GM21576 (cell line): ENCODE results near the gene RFC1.
"Not testable (repeated sequence)": the region's sequence is repeated elsewhere in the genome, so short reads cannot be mapped to it uniquely, and the experiment has no call there.

Source experiments
- ATAC-seq: cut with Tn5 transposase; IDR thresholded peaks from one replicate; pipeline ENCODE4 v1.9.1; 2021; ENCODE audit warnings: mild to moderate bottlenecking, moderate library complexity; ENCODE audit not compliant: unreplicated experiment

Gene RFC1

GRCh38 chr4:39353478-39354253 lies 12.5 kb downstream of the RFC1 start:
- peak; percentile 82 for ATAC-seq

GRCh38 chr4:39353149-39353477 lies 13.0 kb downstream of the RFC1 start:
- ATAC-seq = not testable (repeated sequence)

DNA sequence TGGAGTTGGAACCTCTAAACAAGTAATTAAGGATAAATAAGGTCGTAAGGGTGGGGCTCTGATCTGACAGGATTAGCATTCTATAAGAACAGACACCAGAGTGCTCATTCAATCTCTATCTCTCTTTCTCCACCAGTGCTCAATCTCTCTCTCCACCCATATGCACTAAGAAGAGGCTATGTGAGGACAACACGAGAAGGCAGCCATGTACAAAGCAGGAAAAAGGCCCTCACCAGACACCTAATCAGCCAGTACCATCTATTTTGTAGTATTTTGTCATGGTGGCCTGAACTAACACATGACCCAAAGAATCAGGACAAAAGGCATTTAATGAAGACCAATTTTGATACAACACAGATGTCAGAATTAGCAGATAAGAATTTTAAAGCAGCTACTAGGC lies 16.8 kb downstream of the RFC1 start:
- no peak for ATAC-seq

DNA sequence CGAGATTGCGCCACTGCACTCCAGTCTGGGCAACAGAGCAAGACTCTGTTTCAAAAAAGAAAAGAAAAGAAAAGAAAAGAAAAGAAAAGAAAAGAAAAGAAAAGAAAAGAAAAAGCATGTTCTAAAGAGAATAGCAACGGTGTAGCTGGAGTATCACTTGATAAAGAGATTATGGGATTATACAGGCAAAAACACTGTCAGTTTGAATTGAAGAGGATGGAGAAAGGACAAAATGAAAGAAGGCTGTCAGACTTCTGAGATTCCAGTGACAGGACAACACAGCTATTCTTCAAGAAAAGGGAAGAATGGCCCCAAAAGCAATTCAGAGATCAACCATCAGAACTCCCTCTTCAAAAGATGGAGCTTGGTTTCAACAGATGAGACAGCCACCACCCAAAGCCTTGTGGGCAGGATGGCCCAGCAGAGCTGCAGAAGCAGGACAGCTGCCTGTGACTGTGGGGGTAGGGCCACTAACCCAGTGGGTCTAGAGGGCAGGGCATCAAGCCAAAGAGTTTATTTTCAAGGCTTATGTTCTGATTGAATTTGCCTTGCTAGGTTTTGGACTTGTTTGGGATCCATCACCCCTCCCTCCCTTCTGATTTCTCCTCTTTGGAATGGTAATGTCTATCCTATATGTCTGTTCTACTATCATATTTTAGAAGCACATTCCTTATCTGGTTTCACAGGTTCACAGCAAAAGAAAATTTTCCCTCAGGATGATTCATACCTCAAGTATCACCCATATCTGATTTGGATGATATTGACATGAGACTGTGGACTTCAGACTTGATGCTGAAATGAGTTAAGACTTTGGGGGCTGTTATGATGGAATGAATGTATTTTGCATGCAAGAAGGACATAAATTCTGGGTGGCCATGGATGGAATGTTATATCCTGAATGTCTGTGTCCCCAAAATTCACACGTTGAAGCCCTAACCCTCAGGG lies 17.5 kb downstream of the RFC1 start:
- no peak for ATAC-seq

DNA sequence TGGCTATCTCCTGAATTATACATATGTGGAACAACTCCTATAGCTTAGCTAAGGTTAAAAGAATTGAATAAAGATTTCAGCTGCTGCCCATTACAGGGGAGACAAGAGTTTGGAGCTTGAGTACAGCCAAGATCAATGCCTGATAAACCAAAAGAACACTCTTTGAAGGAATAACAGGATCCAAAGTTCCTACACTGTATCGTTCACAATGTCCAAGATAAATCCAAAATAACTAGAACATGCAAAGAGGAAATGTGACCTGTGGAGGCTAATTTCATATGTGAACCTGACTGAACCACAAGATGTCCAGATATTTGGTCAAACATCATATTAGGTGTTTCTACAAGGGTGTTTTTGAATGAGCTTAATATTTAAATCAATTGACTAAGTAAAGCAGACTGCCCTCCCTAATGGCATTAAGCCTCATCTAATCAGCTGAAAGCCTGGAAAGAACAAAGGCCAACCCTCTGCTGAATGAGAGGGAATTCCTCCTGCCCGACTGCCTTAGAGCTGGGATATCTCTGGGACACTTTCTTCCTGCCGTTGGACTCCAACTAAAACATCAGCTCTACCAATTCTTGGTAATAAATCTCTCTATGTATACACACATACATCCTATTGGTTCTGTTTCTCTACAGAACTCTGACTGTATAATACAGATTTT lies 19.2 kb downstream of the RFC1 start:
- ATAC-seq = no peak

DNA sequence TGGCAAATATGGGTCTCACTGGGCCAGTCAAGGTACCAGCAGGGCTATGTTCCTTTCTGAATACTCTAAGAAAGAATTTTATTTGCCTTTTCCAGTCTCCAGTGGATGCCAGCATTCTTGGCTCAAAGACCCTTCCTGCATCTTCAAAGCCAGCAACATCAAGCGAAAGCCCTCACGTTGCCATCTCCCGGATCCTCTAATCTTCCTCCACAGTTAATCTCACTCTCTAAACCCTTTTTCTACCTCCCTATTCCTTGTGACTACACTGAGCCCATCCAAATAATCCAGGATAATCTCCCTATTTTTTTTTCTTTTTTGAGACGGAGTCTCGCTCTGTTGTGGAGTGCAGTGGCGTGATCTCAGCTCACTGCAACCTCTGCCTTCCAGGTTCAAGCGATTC lies 23.4 kb downstream of the RFC1 start:
- ATAC-seq = no peak

GRCh38 chr4:39341075-39341725 lies 25.0 kb downstream of the RFC1 start:
- no peak for ATAC-seq

DNA sequence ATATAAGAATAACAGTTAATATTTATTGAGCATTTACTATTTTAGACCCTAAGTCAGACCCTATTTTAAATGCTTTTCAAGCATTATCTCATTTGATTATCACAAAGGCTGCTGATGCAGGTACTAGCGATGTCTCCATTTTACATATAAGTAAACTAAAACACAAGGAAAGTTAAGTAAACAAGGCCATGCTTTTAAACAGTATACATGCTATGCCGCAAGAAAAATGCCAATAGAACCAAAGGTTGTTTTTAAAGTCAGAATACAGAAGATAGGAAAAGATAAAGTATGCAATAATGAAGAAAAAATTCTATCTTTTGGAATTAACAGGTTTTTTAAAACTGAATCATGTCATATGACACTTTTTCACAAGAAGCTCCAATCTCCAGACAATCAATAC lies 26.2 kb downstream of the RFC1 start:
- no peak for ATAC-seq

GRCh38 chr4:39337841-39338240 lies 28.3 kb downstream of the RFC1 start:
- no peak for ATAC-seq

GRCh38 chr4:39335566-39335965 lies 30.6 kb downstream of the RFC1 start:
- no peak for ATAC-seq

- no peak for ATAC-seq
Measured at GRCh38 chr4:39331191-39331590, 35.0 kb downstream of the RFC1 start.

GRCh38 chr4:39330353-39330752 lies 35.8 kb downstream of the RFC1 start:
- ATAC-seq = no peak

GRCh38 chr4:39326468-39326977 lies 39.6 kb downstream of the RFC1 start:
- ATAC-seq = no peak

GRCh38 chr4:39324897-39325613 lies 41.1 kb downstream of the RFC1 start:
- no peak for ATAC-seq

DNA sequence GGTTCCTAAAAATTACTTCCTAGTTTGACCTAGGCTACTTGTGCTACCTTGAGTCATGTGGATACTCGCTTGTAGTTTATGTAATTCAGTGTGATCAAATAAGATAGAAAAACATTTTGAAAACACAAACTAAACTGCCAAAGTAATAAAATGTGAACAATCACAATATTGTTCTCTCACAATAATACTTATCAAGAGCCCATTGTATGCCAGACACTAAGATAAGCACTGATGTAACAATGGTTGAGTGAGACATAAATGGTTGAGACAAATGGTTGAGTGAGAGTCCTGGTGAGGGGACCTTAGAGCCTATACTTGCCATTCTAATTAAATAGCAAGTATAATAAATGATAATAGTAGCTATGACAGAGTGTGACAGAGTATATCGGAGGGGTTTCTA lies 41.7 kb downstream of the RFC1 start:
- no peak for ATAC-seq

- no peak for ATAC-seq
Measured at GRCh38 chr4:39323821-39324220, 42.3 kb downstream of the RFC1 start.

GRCh38 chr4:39320381-39321115 lies 45.6 kb downstream of the RFC1 start:
- ATAC-seq = no peak

DNA sequence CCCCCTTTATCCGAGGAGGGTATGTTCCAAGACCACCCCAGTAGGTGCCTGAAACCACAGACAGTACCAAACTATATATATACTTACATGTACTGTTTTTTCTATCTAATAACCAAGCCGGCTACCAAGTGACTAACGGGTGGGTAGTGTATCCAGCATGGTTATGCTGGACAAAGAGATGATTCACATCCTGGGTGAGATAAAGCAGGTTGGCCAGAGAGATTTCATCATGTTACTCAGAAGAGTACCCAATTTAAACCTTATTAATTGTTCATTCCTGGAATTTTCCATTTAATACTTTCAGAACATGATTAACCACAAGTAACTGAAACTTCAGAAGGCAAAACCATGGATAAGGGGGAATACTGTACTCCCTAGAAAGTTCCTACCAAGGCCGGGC lies 46.5 kb downstream of the RFC1 start:
- no peak for ATAC-seq

- no peak for ATAC-seq
Measured at GRCh38 chr4:39312816-39313215, 53.3 kb downstream of the RFC1 start.

DNA sequence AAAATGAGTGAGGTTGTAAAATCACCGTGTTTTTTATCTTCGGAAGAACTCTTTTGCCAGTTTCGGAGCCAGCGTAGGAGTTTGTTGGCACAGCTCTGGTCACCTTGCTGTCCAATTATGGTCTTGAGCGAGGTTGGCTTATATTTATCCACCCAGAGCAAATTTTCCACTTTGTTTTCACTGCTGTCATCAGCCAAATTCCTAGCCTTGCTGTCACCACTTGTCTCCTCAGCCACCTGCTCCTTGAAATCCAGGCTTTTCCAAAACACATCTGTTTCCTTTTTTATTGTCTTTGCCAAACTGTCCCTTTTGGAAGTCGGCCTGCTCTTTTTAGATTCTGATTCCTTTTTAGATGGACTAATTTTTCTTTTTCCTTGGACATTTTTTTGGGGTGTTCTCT lies 57.6 kb downstream of the RFC1 start:
- no peak for ATAC-seq
